GM11168 (cell line): ENCODE measurements around the gene ZNF423.

ENCODE experiments used
- in situ Hi-C: fragments of 300-500 bp; cut with MboI; formaldehyde crosslinking; loops from one replicate; pipeline ENCODE4 v1.12.0; 2022; ENCODE audit warnings: low sequenced_read_pairs; ENCODE audit not compliant: unreplicated experiment

Gene ZNF423

GRCh38 chr16:49828533-49829267, 27.2 kb downstream of the ZNF423 start:
- in situ Hi-C loops, result no loop called here

GRCh38 chr16:49827805-49828438, 28.0 kb downstream of the ZNF423 start:
- in situ Hi-C loops, result no loop called here

GRCh38 chr16:49826515-49826914, 29.4 kb downstream of the ZNF423 start:
- in situ Hi-C loops, result no loop called here

- in situ Hi-C loops, result no loop called here
Measured at GRCh38 chr16:49825041-49825440, 30.9 kb downstream of the ZNF423 start.

- in situ Hi-C loops, result no loop called here
Measured at GRCh38 chr16:49824593-49824992, 31.3 kb downstream of the ZNF423 start.

- in situ Hi-C loops, result no loop called here
Measured at GRCh38 chr16:49822649-49823370, 33.1 kb downstream of the ZNF423 start.

- in situ Hi-C loops, result no loop called here
Measured at GRCh38 chr16:49821614-49822282, 34.2 kb downstream of the ZNF423 start.

GRCh38 chr16:49821156-49821555, 34.8 kb downstream of the ZNF423 start:
- in situ Hi-C loops, result no loop called here

- in situ Hi-C loops, result no loop called here
Measured at GRCh38 chr16:49817754-49818507, 38.0 kb downstream of the ZNF423 start.

- in situ Hi-C loops, result no loop called here
Measured at GRCh38 chr16:49816875-49817274, 39.0 kb downstream of the ZNF423 start.

GRCh38 chr16:49811644-49812334, 44.1 kb downstream of the ZNF423 start:
- in situ Hi-C loops, result no loop called here

- in situ Hi-C loops, result no loop called here
Measured at GRCh38 chr16:49810831-49811230, 45.1 kb downstream of the ZNF423 start.

- in situ Hi-C loops, result no loop called here
Measured at GRCh38 chr16:49809561-49809960, 46.4 kb downstream of the ZNF423 start.

GRCh38 chr16:49809062-49809461, 46.9 kb downstream of the ZNF423 start:
- in situ Hi-C loops, result no loop called here

GRCh38 chr16:49806446-49806845, 49.5 kb downstream of the ZNF423 start:
- in situ Hi-C loops, result no loop called here

GRCh38 chr16:49801290-49801689, 54.6 kb downstream of the ZNF423 start:
- in situ Hi-C loops, result no loop called here

GRCh38 chr16:49800876-49801275, 55.0 kb downstream of the ZNF423 start:
- in situ Hi-C loops, result no loop called here

GRCh38 chr16:49800441-49800840, 55.5 kb downstream of the ZNF423 start:
- in situ Hi-C loops, result no loop called here

GRCh38 chr16:49799172-49799571, 56.7 kb downstream of the ZNF423 start:
- in situ Hi-C loops, result no loop called here
